HCT116 (cell line): Measurements from ENCODE around the gene FREM1.

Source experiments
- ATF3 ChIP-seq: IDR thresholded peaks from 2 replicates; pipeline ENCODE4 v1.6.1; 2012
- CTCF ChIP-seq, 3 experiments: fragments of 200-600 bp in 1 of 3; sonication (generic) in 1 of 3; IDR thresholded peaks in 2 of 3; conservative IDR thresholded peaks in 1 of 3; 2 replicates each; pipeline ENCODE4 v1.5.1; 2012 to 2017; ENCODE audit warnings: low read depth in 2 of 3, low read length in 2 of 3, antibody characterized with exemption in 1 of 3, borderline replicate concordance in 1 of 3, control low read depth in 1 of 3, mild to moderate bottlenecking in 1 of 3, mixed read lengths in 1 of 3, mixed run types in 1 of 3, moderate library complexity in 1 of 3; ENCODE audit not compliant: insufficient read depth in 1 of 3
- EGR1 ChIP-seq: IDR thresholded peaks from 2 replicates; pipeline ENCODE4 v1.6.1; 2012; ENCODE audit warnings: low read depth
- ELF1 ChIP-seq: IDR thresholded peaks from 2 replicates; pipeline ENCODE4 v1.6.1; 2012; ENCODE audit warnings: low read depth, borderline replicate concordance
- EZH2 ChIP-seq: fragments of 200-600 bp; sonication (generic); IDR thresholded peaks from 2 replicates; pipeline ENCODE4 v1.6.1; 2017; ENCODE audit warnings: antibody characterized with exemption, mixed run types
- FOSL1 ChIP-seq: IDR thresholded peaks from 2 replicates; pipeline ENCODE4 v1.6.1; 2012; ENCODE audit warnings: low read depth
- JUND ChIP-seq: IDR thresholded peaks from 2 replicates; pipeline ENCODE4 v1.6.1; 2012
- POLR2A ChIP-seq: IDR thresholded peaks from 2 replicates; pipeline ENCODE4 v1.7.0; 2011; ENCODE audit warnings: borderline replicate concordance; ENCODE audit not compliant: insufficient read depth, insufficient read length; ENCODE audit errors: extremely low read depth
- POLR2AphosphoS5 ChIP-seq: IDR thresholded peaks from 2 replicates; pipeline ENCODE4 v1.6.1; 2011; ENCODE audit warnings: mild to moderate bottlenecking, low read depth, low read length, moderate library complexity
- RAD21 ChIP-seq: IDR thresholded peaks from 2 replicates; pipeline ENCODE4 v1.6.1; 2012; ENCODE audit warnings: low read depth, mild to moderate bottlenecking
- REST ChIP-seq: IDR thresholded peaks from 2 replicates; pipeline ENCODE4 v1.6.1; 2012; ENCODE audit warnings: low read depth
- TCF7L2 ChIP-seq: IDR thresholded peaks from 2 replicates; pipeline ENCODE4 v1.7.0; 2011; ENCODE audit warnings: borderline replicate concordance, inconsistent platforms; ENCODE audit not compliant: insufficient read depth, insufficient read length; ENCODE audit errors: extremely low read depth
- ZBTB33 ChIP-seq: IDR thresholded peaks from 2 replicates; pipeline ENCODE4 v1.6.1; 2011; ENCODE audit warnings: mild to moderate bottlenecking, low read length, moderate library complexity; ENCODE audit not compliant: insufficient replicate concordance; ENCODE audit errors: extremely low read depth
- TF ChIP-seq, protein P1 (sequence below): IDR thresholded peaks from 2 replicates; pipeline ENCODE4 v1.6.1; 2012

GRCh38 chr9:14909181-14909580, 1.0 kb downstream of the FREM1 start:
- TF ChIP-seq CTCF (IDR thresholded peaks at IDR 0.05 in 2 of 3, conservative IDR thresholded peaks at IDR 0.05 in 1 of 3; ENCODE audit: borderline replicate concordance in 1 of 3, insufficient read depth in 1 of 3, low read depth in 2 of 3, low read length in 2 of 3) (no peak), POLR2A (no peak), RAD21 (no peak), ELF1 (no peak), ZBTB33 (no peak), TCF7L2 (no peak), EGR1 (no peak), EZH2 (no peak), REST (no peak), FOSL1 (no peak), JUND (no peak), POLR2AphosphoS5 (no peak), ATF3 (no peak)
- TF ChIP-seq, protein P1, sequence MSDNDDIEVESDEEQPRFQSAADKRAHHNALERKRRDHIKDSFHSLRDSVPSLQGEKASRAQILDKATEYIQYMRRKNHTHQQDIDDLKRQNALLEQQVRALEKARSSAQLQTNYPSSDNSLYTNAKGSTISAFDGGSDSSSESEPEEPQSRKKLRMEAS, result no peak
